Activated CD4-positive, alpha-beta memory T cell treated with anti-CD3 and anti-CD28 coated beads, Interleukin-2, amount 10 ng/mL, durations not matched to agents 7 days and 5 days (primary cell): Measurements from ENCODE around the gene SMYD3. TPM values are rescaled to one million over a fixed set of nuclear protein-coding genes. Genes with fewer than 3 reads are reported as not detected.
"Not testable (repeated sequence)": the region's sequence is repeated elsewhere in the genome, so short reads cannot be mapped to it uniquely, and the experiment has no call there.

Experiments
- CTCF ChIA-PET: fragments of 350-600 bp; sonication (Branson Sonifier 250); formaldehyde crosslinking; loops from one replicate; lab custom pipeline; 2021; ENCODE audit warnings: antibody characterized with exemption, inconsistent platforms; lab: Charles Lee
- POLR2A ChIA-PET: fragments of 350-600 bp; sonication (Branson Sonifier 250); formaldehyde crosslinking; loops from one replicate; lab custom pipeline; 2021; ENCODE audit warnings: antibody characterized with exemption; lab: Charles Lee
- DNase-seq: peaks from one replicate; pipeline ENCODE4 v3.0.0-alpha.2; 2020
- H3K27ac Mint-ChIP-seq: one replicate; pipeline ENCODE4 v1.8.0; 2021; ENCODE audit warnings: mild to moderate bottlenecking, mixed read lengths
- H3K27me3 Mint-ChIP-seq: one replicate; pipeline ENCODE4 v1.8.0; 2021; ENCODE audit warnings: mixed read lengths
- H3K36me3 Mint-ChIP-seq: one replicate; pipeline ENCODE4 v1.8.0; 2021; ENCODE audit warnings: low read depth, mixed read lengths
- H3K4me1 Mint-ChIP-seq: one replicate; pipeline ENCODE4 v1.8.0; 2021; ENCODE audit warnings: mixed read lengths
- H3K4me3 Mint-ChIP-seq: one replicate; pipeline ENCODE4 v1.8.0; 2021; ENCODE audit warnings: mild to moderate bottlenecking, mixed read lengths
- H3K9me3 Mint-ChIP-seq: one replicate; pipeline ENCODE4 v1.8.0; 2021; ENCODE audit warnings: mixed read lengths
- total RNA-seq, 2 experiments: library from RNA; stranded (reverse); gene quantifications; one replicate each; pipeline ENCODE4 v1.2.3, GENCODE V29; 2021

Gene SMYD3
- total RNA-seq, 2 experiments from 2014 or later, result 15.5 to 18.7 TPM

DNA sequence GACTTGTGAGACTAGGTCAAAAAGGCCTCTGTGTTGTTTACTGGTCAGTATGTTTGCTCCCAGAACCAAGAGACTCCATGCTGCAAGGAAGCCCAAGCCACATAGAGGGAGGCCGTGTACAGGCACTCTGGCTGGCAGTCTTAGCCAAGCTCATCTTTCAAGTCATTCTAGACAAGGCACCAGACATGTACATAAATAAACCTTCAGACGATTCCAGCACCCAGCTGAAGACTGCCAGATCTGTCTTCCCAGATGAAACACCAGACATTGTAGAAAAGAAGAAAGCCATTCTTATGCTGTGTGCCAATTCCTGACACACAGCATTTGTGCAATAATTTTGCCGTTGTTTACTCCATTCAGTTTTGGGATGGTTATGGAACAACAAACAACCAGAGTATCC is 756.8 kb downstream of the SMYD3 start:
- H3K9me3 Mint-ChIP-seq, result peaks cover 5% of the 10 kb centered on the region
- no peaks in the 10 kb centered on the region for H3K36me3 Mint-ChIP-seq
- H3K27ac Mint-ChIP-seq, result no peak overlapping the region
- CTCF ChIA-PET, result no interaction called here
- no peak for DNase-seq
- H3K4me1 Mint-ChIP-seq, result no peaks in the 10 kb centered on the region
- H3K27me3 Mint-ChIP-seq, result no peaks in the 10 kb centered on the region
- POLR2A ChIA-PET, result no interaction called here
- no peak overlapping the region for H3K4me3 Mint-ChIP-seq

DNA sequence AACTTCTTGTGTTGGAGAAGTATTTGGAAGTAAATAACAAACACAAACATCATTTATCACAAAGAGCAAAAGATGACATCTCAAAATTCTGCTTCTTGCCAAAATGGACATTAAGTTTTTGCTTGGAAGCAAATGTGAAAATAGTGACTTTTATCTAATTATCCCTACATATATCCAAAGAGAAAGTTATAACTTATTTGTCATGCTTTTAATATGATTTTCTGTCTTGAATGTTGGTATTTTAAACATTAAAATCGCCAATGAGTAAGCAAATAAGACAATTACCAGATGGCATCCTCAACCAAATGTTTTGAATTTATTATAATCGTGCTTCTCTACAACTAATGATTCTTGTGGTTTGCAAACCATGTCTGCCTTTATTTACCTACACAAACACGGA is 758.0 kb downstream of the SMYD3 start:
- H3K27me3 Mint-ChIP-seq, result no peaks in the 10 kb centered on the region
- DNase-seq, result no peak
- H3K4me1 Mint-ChIP-seq, result no peaks in the 10 kb centered on the region
- ChIA-PET CTCF (no interaction called here), POLR2A (no interaction called here)
- peaks cover 10% of the 10 kb centered on the region for H3K9me3 Mint-ChIP-seq
- no peak overlapping the region for H3K27ac Mint-ChIP-seq
- H3K4me3 Mint-ChIP-seq, result no peak overlapping the region
- no peaks in the 10 kb centered on the region for H3K36me3 Mint-ChIP-seq

GRCh38 chr1:245748646-245749045 is 758.4 kb downstream of the SMYD3 start:
- Mint-ChIP-seq H3K27me3 (no peaks in the 10 kb centered on the region), H3K9me3 (peaks cover 10% of the 10 kb centered on the region), H3K36me3 (no peaks in the 10 kb centered on the region), H3K4me3 (no peak overlapping the region), H3K4me1 (no peaks in the 10 kb centered on the region), H3K27ac (no peak overlapping the region)
- POLR2A ChIA-PET, result no interaction called here
- no peak for DNase-seq
- CTCF ChIA-PET, result no interaction called here

GRCh38 chr1:245748240-245748639 is 758.8 kb downstream of the SMYD3 start:
- Mint-ChIP-seq H3K27me3 (no peaks in the 10 kb centered on the region), H3K27ac (no peak overlapping the region), H3K9me3 (peaks cover 10% of the 10 kb centered on the region), H3K4me3 (no peak overlapping the region), H3K36me3 (no peaks in the 10 kb centered on the region), H3K4me1 (no peaks in the 10 kb centered on the region)
- ChIA-PET POLR2A (no interaction called here), CTCF (no interaction called here)
- DNase-seq, result no peak

- ChIA-PET CTCF (no interaction called here), POLR2A (no interaction called here)
- DNase-seq, result no peak
- Mint-ChIP-seq H3K4me3 (no peak overlapping the region), H3K4me1 (no peaks in the 10 kb centered on the region), H3K27ac (no peak overlapping the region), H3K36me3 (no peaks in the 10 kb centered on the region), H3K9me3 (peaks cover 10% of the 10 kb centered on the region), H3K27me3 (no peaks in the 10 kb centered on the region)
Observed at GRCh38 chr1:245742896-245743295, 764.2 kb downstream of the SMYD3 start.

GRCh38 chr1:245740336-245740735 is 766.7 kb downstream of the SMYD3 start:
- H3K9me3 Mint-ChIP-seq, H3K4me1 Mint-ChIP-seq, H3K27ac Mint-ChIP-seq, H3K27me3 Mint-ChIP-seq, H3K4me3 Mint-ChIP-seq, CTCF ChIA-PET, POLR2A ChIA-PET, DNase-seq, H3K36me3 Mint-ChIP-seq: not testable (repeated sequence)

DNA sequence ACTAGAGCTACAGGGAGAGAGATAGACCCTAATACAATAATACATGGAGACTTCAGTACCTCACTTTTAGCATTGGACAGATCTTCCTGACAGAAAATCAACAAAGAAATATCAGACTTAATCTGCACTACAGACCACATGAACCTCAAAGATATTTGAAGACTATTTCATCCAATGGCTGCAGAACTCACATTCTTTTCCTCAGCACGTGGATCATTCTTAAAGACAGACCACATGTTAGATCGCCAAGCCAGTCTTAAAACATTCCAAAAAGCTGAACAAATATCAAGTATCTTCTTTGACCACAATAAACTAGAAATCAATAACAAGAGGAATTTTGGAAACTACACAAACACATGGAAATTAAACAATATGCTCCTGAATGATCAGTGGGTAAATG is 776.3 kb downstream of the SMYD3 start:
- no peak overlapping the region for H3K4me3 Mint-ChIP-seq
- ChIA-PET CTCF (no interaction called here), POLR2A (no interaction called here)
- DNase-seq, result no peak
- no peaks in the 10 kb centered on the region for H3K27me3 Mint-ChIP-seq
- peaks cover 13% of the 10 kb centered on the region for H3K9me3 Mint-ChIP-seq
- H3K4me1 Mint-ChIP-seq, result no peaks in the 10 kb centered on the region
- H3K27ac Mint-ChIP-seq, result no peak overlapping the region
- H3K36me3 Mint-ChIP-seq, result no peaks in the 10 kb centered on the region

DNA sequence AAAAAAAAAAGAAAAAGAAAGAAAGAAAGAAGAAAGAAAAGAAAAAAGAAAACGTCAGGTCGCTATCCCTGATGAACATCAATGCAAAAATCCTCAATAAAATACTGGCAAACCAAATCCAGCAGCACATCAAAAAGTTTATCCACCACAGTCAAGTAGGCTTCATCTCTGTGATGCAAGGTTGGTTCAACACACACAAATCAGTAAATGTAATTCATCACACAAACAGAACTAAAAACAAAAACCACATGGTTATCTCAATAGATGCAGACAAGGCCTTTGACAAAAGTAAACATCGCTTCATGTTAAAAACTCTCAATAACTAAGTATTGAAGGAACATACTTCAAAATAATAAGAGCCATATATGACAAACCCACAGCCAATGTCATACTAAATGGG is 779.0 kb downstream of the SMYD3 start:
- H3K4me1 Mint-ChIP-seq, H3K36me3 Mint-ChIP-seq, H3K27me3 Mint-ChIP-seq, H3K27ac Mint-ChIP-seq, POLR2A ChIA-PET, CTCF ChIA-PET, DNase-seq, H3K4me3 Mint-ChIP-seq: not testable (repeated sequence)
- H3K9me3 Mint-ChIP-seq, result peaks cover 20% of the 10 kb centered on the region

DNA sequence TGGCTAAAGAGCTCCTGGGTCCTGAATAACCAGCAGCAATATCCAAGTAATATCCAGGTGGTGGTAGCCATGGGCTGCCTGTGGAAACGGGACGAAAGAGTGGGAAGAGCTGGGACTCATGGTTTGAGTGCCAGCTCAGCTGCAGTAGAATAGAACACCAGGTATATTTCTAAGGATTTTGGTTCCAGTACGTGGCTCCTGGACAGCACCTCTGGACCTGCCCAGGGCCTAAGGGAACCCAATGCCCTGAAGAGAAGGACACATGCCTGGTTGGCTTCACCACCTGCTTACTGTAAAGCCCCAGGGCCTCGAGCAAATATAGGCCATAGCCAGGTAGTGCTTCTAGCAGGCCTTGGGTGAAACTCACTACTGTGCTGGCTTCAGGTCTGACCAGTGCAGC is 785.6 kb downstream of the SMYD3 start:
- H3K27ac Mint-ChIP-seq, result no peak overlapping the region
- H3K4me1 Mint-ChIP-seq, result no peaks in the 10 kb centered on the region
- peaks cover 23% of the 10 kb centered on the region for H3K9me3 Mint-ChIP-seq
- ChIA-PET POLR2A (no interaction called here), CTCF (no interaction called here)
- H3K36me3 Mint-ChIP-seq, result no peaks in the 10 kb centered on the region
- no peaks in the 10 kb centered on the region for H3K27me3 Mint-ChIP-seq
- H3K4me3 Mint-ChIP-seq, result no peak overlapping the region
- no peak for DNase-seq

- H3K27me3 Mint-ChIP-seq, result no peaks in the 10 kb centered on the region
- no peak for DNase-seq
- no peak overlapping the region for H3K27ac Mint-ChIP-seq
- peaks cover 14% of the 10 kb centered on the region for H3K9me3 Mint-ChIP-seq
- no peaks in the 10 kb centered on the region for H3K4me1 Mint-ChIP-seq
- H3K36me3 Mint-ChIP-seq, result no peaks in the 10 kb centered on the region
- H3K4me3 Mint-ChIP-seq, result no peak overlapping the region
- CTCF ChIA-PET, result no interaction called here
- POLR2A ChIA-PET, result no interaction called here
Observed at GRCh38 chr1:245718951-245719350, 788.1 kb downstream of the SMYD3 start.

- Mint-ChIP-seq H3K4me1 (no peaks in the 10 kb centered on the region), H3K27me3 (no peaks in the 10 kb centered on the region), H3K27ac (no peak overlapping the region), H3K9me3 (peaks cover 12% of the 10 kb centered on the region), H3K36me3 (no peaks in the 10 kb centered on the region), H3K4me3 (no peak overlapping the region)
- ChIA-PET CTCF (no interaction called here), POLR2A (no interaction called here)
- no peak for DNase-seq
Observed at GRCh38 chr1:245718123-245718522, 789.0 kb downstream of the SMYD3 start.

DNA sequence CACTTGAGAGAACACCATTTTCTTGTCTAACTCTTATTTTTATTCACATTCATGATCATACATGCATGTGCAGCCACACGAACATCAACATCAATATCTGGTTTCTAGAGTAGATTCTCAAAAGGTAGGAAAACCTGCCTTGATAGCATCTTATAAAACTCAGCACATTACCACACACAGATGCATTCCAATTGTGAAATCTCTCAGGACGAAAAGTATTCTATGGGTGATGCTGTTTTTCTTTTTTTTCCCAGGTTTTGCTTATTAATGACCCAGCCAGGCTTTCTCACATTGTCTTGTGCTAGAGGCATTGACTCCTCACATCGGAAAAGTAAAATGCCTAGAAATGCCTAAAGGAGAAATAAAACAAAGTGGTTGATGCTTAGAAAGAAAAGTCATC is 789.5 kb downstream of the SMYD3 start:
- H3K36me3 Mint-ChIP-seq, result no peaks in the 10 kb centered on the region
- no peaks in the 10 kb centered on the region for H3K27me3 Mint-ChIP-seq
- no peak overlapping the region for H3K27ac Mint-ChIP-seq
- H3K4me3 Mint-ChIP-seq, result no peak overlapping the region
- ChIA-PET CTCF (interaction anchor here (0.7 kb wide), 1 partner anchor 68 kb away, joined by 7 read pairs; no protein-coding TSS in a partner anchor), POLR2A (no interaction called here)
- peaks cover 12% of the 10 kb centered on the region for H3K9me3 Mint-ChIP-seq
- no peaks in the 10 kb centered on the region for H3K4me1 Mint-ChIP-seq
- DNase-seq, result no peak

- H3K27ac Mint-ChIP-seq, result no peak overlapping the region
- DNase-seq, result no peak
- peaks cover 5% of the 10 kb centered on the region for H3K9me3 Mint-ChIP-seq
- no peaks in the 10 kb centered on the region for H3K27me3 Mint-ChIP-seq
- ChIA-PET CTCF (no interaction called here), POLR2A (no interaction called here)
- H3K36me3 Mint-ChIP-seq, result no peaks in the 10 kb centered on the region
- H3K4me3 Mint-ChIP-seq, result no peak overlapping the region
- no peaks in the 10 kb centered on the region for H3K4me1 Mint-ChIP-seq
Observed at GRCh38 chr1:245716561-245716960, 790.5 kb downstream of the SMYD3 start.

DNA sequence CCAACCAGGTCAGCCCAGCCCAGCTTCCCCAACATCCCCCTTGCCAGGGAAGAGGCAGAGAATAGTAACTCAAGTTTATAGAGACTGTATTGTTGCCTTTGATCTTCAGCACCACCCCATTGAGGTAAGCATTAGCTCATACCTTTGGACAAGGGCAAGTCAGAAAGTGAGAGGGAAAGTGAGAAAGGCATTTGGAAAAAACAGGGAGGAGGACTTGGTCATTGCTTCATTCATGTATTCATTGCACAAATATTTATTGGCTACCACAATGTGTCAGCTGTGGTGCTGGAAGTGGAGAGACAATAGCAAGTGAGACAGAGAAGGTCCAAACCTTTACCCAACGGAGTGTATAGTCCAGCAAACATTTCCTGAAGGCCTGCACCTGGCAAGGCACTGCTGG is 791.1 kb downstream of the SMYD3 start:
- no peak overlapping the region for H3K27ac Mint-ChIP-seq
- no peak overlapping the region for H3K4me3 Mint-ChIP-seq
- no peaks in the 10 kb centered on the region for H3K4me1 Mint-ChIP-seq
- POLR2A ChIA-PET, result no interaction called here
- no peaks in the 10 kb centered on the region for H3K36me3 Mint-ChIP-seq
- no peak for DNase-seq
- H3K27me3 Mint-ChIP-seq, result no peaks in the 10 kb centered on the region
- peaks cover 5% of the 10 kb centered on the region for H3K9me3 Mint-ChIP-seq
- CTCF ChIA-PET, result no interaction called here

GRCh38 chr1:245715291-245715701 is 791.8 kb downstream of the SMYD3 start:
- Mint-ChIP-seq H3K9me3 (peaks cover 5% of the 10 kb centered on the region), H3K27me3 (no peaks in the 10 kb centered on the region)
- CTCF ChIA-PET, result no interaction called here

More at GRCh38 chr1:245715291-245715701, 791.8 kb downstream of the SMYD3 start:
- H3K27ac Mint-ChIP-seq, result no peak overlapping the region
- H3K4me1 Mint-ChIP-seq, result no peaks in the 10 kb centered on the region
- no peak overlapping the region for H3K4me3 Mint-ChIP-seq
- DNase-seq, result no peak
- no peaks in the 10 kb centered on the region for H3K36me3 Mint-ChIP-seq
- POLR2A ChIA-PET, result no interaction called here
